ENCODE data around the gene PCGF1.

PCGF1 gene

GRCh38 chr2:74514368-74515270, 7.1 kb upstream of the PCGF1 start, which contains the start of gene TLX2:
Gene TLX2 (plus strand): TSS chr2:74514450. CDS start chr2:74514807, 357 bp downstream.
- no peak for DNase-seq

GRCh38 chr2:74513605-74514367, 6.3 kb upstream of the PCGF1 start:
- no peak for DNase-seq

GRCh38 chr2:74512744-74513604, 5.5 kb upstream of the PCGF1 start:
- DNase-seq, result no peak

GRCh38 chr2:74511104-74511989, 3.9 kb upstream of the PCGF1 start:
- DNase-seq, result no peak

- no peak for DNase-seq
Measured at GRCh38 chr2:74510272-74510671, 2.8 kb upstream of the PCGF1 start.

GRCh38 chr2:74507926-74508520, 528 bp upstream of the PCGF1 start:
- no peak for DNase-seq

- no peak for DNase-seq
Measured at GRCh38 chr2:74505448-74506246, 1.8 kb downstream of the PCGF1 start.

GRCh38 chr2:74504591-74504990, 2.9 kb downstream of the PCGF1 start:
- no peak for DNase-seq

- no peak for DNase-seq
Measured at GRCh38 chr2:74503506-74504475, 3.7 kb downstream of the PCGF1 start.

GRCh38 chr2:74502720-74503505, 4.6 kb downstream of the PCGF1 start:
- DNase-seq, result no peak

GRCh38 chr2:74502147-74502719, 5.3 kb downstream of the PCGF1 start:
- no peak for DNase-seq

GRCh38 chr2:74501335-74502071, 6.0 kb downstream of the PCGF1 start:
- no peak for DNase-seq

- DNase-seq, result no peak
Measured at GRCh38 chr2:74500578-74500946, 6.9 kb downstream of the PCGF1 start.

GRCh38 chr2:74499940-74500577, 7.4 kb downstream of the PCGF1 start:
- DNase-seq, result no peak

- DNase-seq, result no peak
Measured at GRCh38 chr2:74499267-74499939, 8.1 kb downstream of the PCGF1 start, which contains the start of gene LBX2. Gene LBX2 (minus strand): TSS chr2:74499603. CDS start chr2:74499537, 66 bp downstream.

Measured in NCI-H1436 treated with DMSO at 0.1 percent for 48 hours (cell line).